Measurements from ENCODE around the gene EFNA1. TPM values are rescaled to one million over a fixed set of nuclear protein-coding genes. Genes with fewer than 3 reads are reported as not detected.

The EFNA1 gene
- total and polyA plus RNA-seq, 2 of the 8 experiments (the other 6 are each of a cell fraction or from before 2014, with no cell fraction given), result 4.9 to 14.6 TPM

DNA sequence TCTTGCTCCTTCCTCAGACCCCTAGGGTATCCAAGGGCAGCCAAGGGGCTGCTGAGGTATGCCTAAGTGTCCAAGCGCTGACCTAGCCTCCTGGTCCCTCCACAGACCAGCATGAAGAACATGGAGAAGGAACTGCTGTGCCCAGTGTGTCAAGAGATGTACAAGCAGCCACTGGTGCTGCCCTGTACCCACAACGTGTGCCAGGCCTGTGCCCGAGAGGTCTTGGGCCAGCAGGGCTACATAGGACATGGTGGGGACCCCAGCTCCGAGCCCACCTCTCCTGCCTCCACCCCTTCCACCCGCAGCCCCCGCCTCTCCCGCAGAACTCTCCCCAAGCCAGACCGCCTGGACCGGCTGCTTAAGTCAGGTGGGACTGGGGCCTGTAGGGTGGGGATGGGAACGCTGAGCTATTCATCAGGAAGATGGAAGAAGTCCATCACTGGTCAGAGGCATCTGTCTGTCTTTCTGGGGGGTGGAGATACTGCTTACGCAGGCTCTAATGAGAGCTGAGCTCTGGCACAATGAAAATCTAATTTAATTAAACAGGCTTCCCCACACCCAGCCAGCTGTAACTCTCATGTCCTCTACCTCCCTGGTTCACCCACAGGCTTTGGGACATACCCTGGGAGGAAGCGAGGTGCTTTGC, 47.7 kb downstream of the EFNA1 start (continued):
- no peak for TF ChIP-seq YY1 (IDR thresholded peaks at IDR 0.05; ENCODE audit: low read depth, low read length)
- TF ChIP-seq, protein P1, sequence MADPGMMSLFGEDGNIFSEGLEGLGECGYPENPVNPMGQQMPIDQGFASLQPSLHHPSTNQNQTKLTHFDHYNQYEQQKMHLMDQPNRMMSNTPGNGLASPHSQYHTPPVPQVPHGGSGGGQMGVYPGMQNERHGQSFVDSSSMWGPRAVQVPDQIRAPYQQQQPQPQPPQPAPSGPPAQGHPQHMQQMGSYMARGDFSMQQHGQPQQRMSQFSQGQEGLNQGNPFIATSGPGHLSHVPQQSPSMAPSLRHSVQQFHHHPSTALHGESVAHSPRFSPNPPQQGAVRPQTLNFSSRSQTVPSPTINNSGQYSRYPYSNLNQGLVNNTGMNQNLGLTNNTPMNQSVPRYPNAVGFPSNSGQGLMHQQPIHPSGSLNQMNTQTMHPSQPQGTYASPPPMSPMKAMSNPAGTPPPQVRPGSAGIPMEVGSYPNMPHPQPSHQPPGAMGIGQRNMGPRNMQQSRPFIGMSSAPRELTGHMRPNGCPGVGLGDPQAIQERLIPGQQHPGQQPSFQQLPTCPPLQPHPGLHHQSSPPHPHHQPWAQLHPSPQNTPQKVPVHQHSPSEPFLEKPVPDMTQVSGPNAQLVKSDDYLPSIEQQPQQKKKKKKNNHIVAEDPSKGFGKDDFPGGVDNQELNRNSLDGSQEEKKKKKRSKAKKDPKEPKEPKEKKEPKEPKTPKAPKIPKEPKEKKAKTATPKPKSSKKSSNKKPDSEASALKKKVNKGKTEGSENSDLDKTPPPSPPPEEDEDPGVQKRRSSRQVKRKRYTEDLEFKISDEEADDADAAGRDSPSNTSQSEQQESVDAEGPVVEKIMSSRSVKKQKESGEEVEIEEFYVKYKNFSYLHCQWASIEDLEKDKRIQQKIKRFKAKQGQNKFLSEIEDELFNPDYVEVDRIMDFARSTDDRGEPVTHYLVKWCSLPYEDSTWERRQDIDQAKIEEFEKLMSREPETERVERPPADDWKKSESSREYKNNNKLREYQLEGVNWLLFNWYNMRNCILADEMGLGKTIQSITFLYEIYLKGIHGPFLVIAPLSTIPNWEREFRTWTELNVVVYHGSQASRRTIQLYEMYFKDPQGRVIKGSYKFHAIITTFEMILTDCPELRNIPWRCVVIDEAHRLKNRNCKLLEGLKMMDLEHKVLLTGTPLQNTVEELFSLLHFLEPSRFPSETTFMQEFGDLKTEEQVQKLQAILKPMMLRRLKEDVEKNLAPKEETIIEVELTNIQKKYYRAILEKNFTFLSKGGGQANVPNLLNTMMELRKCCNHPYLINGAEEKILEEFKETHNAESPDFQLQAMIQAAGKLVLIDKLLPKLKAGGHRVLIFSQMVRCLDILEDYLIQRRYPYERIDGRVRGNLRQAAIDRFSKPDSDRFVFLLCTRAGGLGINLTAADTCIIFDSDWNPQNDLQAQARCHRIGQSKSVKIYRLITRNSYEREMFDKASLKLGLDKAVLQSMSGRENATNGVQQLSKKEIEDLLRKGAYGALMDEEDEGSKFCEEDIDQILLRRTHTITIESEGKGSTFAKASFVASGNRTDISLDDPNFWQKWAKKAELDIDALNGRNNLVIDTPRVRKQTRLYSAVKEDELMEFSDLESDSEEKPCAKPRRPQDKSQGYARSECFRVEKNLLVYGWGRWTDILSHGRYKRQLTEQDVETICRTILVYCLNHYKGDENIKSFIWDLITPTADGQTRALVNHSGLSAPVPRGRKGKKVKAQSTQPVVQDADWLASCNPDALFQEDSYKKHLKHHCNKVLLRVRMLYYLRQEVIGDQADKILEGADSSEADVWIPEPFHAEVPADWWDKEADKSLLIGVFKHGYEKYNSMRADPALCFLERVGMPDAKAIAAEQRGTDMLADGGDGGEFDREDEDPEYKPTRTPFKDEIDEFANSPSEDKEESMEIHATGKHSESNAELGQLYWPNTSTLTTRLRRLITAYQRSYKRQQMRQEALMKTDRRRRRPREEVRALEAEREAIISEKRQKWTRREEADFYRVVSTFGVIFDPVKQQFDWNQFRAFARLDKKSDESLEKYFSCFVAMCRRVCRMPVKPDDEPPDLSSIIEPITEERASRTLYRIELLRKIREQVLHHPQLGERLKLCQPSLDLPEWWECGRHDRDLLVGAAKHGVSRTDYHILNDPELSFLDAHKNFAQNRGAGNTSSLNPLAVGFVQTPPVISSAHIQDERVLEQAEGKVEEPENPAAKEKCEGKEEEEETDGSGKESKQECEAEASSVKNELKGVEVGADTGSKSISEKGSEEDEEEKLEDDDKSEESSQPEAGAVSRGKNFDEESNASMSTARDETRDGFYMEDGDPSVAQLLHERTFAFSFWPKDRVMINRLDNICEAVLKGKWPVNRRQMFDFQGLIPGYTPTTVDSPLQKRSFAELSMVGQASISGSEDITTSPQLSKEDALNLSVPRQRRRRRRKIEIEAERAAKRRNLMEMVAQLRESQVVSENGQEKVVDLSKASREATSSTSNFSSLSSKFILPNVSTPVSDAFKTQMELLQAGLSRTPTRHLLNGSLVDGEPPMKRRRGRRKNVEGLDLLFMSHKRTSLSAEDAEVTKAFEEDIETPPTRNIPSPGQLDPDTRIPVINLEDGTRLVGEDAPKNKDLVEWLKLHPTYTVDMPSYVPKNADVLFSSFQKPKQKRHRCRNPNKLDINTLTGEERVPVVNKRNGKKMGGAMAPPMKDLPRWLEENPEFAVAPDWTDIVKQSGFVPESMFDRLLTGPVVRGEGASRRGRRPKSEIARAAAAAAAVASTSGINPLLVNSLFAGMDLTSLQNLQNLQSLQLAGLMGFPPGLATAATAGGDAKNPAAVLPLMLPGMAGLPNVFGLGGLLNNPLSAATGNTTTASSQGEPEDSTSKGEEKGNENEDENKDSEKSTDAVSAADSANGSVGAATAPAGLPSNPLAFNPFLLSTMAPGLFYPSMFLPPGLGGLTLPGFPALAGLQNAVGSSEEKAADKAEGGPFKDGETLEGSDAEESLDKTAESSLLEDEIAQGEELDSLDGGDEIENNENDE (IDR thresholded peaks at IDR 0.05; ENCODE audit: insufficient replicate concordance, low read length), result no peak
- TF ChIP-seq SP2 (IDR thresholded peaks at IDR 0.05; ENCODE audit: low read length), result no peak
- TF ChIP-seq, protein P2, sequence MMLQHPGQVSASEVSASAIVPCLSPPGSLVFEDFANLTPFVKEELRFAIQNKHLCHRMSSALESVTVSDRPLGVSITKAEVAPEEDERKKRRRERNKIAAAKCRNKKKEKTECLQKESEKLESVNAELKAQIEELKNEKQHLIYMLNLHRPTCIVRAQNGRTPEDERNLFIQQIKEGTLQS (IDR thresholded peaks at IDR 0.05; ENCODE audit: insufficient read depth, low read depth, low read length), result no peak
- TF ChIP-seq, protein P3, sequence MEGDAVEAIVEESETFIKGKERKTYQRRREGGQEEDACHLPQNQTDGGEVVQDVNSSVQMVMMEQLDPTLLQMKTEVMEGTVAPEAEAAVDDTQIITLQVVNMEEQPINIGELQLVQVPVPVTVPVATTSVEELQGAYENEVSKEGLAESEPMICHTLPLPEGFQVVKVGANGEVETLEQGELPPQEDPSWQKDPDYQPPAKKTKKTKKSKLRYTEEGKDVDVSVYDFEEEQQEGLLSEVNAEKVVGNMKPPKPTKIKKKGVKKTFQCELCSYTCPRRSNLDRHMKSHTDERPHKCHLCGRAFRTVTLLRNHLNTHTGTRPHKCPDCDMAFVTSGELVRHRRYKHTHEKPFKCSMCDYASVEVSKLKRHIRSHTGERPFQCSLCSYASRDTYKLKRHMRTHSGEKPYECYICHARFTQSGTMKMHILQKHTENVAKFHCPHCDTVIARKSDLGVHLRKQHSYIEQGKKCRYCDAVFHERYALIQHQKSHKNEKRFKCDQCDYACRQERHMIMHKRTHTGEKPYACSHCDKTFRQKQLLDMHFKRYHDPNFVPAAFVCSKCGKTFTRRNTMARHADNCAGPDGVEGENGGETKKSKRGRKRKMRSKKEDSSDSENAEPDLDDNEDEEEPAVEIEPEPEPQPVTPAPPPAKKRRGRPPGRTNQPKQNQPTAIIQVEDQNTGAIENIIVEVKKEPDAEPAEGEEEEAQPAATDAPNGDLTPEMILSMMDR (IDR thresholded peaks at IDR 0.05; ENCODE audit: control extremely low read depth in 1 of 3, insufficient read depth in 1 of 3, low read depth in 1 of 3, low read length in 3 of 3), result no peak

All from H1 (cell line).